ENCODE data around the gene OR7A5. TPM values are rescaled to one million over a fixed set of nuclear protein-coding genes. Genes with fewer than 3 reads are reported as not detected.
"Not testable (repeated sequence)": the region's sequence is repeated elsewhere in the genome, so short reads cannot be mapped to it uniquely, and the experiment has no call there.

Gene OR7A5
- total RNA-seq, 1 experiment from 2014 or later, result not detected

GRCh38 chr19:14785102-14785793 is 49.7 kb downstream of the OR7A5 start:
- peak; percentile 90 for DNase-seq (ENCODE audit: low spot score)

DNA sequence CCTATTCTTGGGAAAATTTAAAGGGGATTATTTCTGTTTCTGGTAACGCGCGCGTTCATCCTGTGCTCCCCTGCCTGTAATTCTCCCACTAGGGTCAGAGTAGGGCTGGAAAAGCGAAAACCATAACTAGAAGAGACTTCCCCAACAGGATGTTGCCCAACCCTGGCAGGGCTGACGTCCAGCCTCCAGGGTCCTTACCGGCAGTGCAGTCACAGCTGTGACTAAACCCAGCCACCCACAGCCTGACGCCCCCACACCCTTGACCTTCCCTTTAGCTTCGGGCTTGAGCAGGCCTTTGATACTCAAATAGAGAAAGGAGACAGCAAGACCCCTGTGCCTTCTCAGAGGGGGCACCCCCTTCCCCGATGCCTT is 50.3 kb downstream of the OR7A5 start:
- DNase-seq (ENCODE audit: low spot score), result peak; percentile 68

GRCh38 chr19:14783410-14783998 is 51.5 kb downstream of the OR7A5 start:
- not testable (repeated sequence) for DNase-seq (ENCODE audit: low spot score)

- DNase-seq (ENCODE audit: low spot score), result no peak
These were observed 52.2 kb downstream of the OR7A5 start for GRCh38 chr19:14782626-14783409.

GRCh38 chr19:14781713-14782536 is 53.1 kb downstream of the OR7A5 start:
- DNase-seq (ENCODE audit: low spot score), result not testable (repeated sequence)

- not testable (repeated sequence) for DNase-seq (ENCODE audit: low spot score)
These were observed 54.3 kb downstream of the OR7A5 start for GRCh38 chr19:14780622-14781225.

DNA sequence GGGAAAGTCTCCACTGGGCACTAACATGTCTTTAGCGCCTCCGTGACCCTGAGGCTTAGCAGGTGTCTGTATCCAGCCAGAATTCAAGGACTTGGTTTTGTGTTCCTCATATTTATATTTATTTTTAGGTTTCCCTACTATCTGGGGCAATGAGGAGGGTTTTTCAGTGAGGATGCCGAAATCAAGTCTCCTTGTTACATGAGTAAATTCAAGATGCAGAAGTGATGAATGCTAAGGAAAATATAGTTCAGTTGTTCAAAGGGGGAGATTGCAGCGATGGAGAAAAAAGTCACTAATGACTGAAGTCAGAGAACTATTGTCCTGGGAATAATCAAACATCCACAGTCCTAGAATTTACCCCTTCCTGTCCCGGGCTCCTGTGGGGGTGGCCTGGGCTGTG is 55.8 kb downstream of the OR7A5 start:
- no peak for DNase-seq (ENCODE audit: low spot score)

DNA sequence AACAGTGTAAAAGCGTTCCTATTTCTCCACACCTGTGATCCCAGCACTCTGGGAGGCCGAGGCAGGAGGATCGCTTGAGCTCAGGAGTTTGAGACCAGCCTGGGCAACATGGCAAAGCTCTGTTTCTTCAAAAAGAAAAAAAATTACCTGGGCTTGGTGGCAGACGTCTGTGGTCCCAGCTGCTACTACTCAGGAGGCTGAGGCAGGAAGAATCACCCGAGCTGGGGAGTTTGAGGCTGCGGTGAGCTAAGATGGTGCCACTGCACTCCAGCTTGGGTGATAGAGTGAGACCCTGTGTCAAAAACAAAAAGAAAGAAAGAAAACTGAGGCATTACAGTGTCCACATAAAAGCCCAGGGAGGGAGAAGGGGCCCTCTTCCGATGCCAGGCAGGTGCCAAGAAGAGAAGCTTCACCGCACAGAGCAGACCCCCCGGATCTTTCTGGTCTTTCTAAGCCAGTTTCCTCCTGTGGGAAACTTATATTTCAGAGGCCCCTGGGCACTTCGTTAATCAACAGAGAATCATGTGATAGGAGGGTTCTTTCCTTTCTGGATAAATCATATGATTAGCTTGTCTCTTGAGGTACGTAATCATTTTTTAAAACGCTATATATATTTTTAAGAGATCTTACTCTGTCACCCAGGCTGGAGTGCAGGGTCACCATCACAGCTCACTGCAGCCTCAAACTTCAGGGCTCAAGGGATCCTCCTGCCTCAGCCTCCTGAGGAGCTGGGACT is 56.7 kb downstream of the OR7A5 start, which contains the start of gene ADGRE2:
Gene ADGRE2 (minus strand): TSS at position 451 of the 736 bp plus-strand sequence. CDS start 1,804 bp downstream, outside the sequence.
- not testable (repeated sequence) for DNase-seq (ENCODE audit: low spot score)

DNA sequence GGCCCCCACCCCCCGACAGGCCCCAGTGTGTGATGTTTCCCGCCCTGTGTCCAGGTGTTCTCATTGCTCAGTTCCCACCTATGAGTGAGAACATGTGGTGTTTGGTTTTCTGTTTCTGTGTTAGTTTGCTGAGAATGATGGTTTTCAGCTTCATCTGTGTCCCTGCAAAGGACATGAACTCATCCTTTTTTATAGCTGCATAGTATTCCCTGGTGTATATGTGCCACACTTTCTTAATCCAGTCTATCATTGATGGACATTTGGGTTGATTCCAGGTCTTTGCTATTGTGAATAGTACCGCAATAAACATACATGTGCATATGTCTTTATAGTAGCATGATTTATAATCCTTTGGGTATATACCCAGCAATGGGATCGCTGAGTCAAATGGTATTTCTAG is 57.3 kb downstream of the OR7A5 start:
- DNase-seq (ENCODE audit: low spot score), result not testable (repeated sequence)

Other genes starting within 250 kb of the OR7A5 start
- not detected in 2 replicates for gene ADGRE3, start 160.3 kb downstream of the OR7A5 start, total RNA-seq (2014; rRNA removed; shearing (Covaris generic))
- 11.7 and 15.4 TPM in 2 replicates for gene ZNF333, start 145.1 kb downstream of the OR7A5 start, total RNA-seq (2014; rRNA removed; shearing (Covaris generic))
- gene ADGRE2, start 56.6 kb downstream of the OR7A5 start, total RNA-seq (2014; rRNA removed; shearing (Covaris generic)), result 0.02 and 0.10 TPM in 2 replicates
- gene OR7C1, start within 50 bp of the OR7A5 start, total RNA-seq (2014; rRNA removed; shearing (Covaris generic)), result not detected in 2 replicates
- gene OR7A10, start 13.7 kb upstream of the OR7A5 start, total RNA-seq (2014; rRNA removed; shearing (Covaris generic)), result not detected in 2 replicates
- gene OR7A17, start 50.9 kb upstream of the OR7A5 start, total RNA-seq (2014; rRNA removed; shearing (Covaris generic)), result not detected in 2 replicates
- not detected in 2 replicates for gene OR7C2, start 106.3 kb upstream of the OR7A5 start, total RNA-seq (2014; rRNA removed; shearing (Covaris generic))
- not detected in 2 replicates for gene SLC1A6, start 144.7 kb upstream of the OR7A5 start, total RNA-seq (2014; rRNA removed; shearing (Covaris generic))
- not detected in 2 replicates for gene CASP14, start 214.3 kb upstream of the OR7A5 start, total RNA-seq (2014; rRNA removed; shearing (Covaris generic))
- gene OR1I1, start 247.0 kb upstream of the OR7A5 start, total RNA-seq (2014; rRNA removed; shearing (Covaris generic)), result not detected in 2 replicates